ENCODE data around the gene MSH5.

Gene MSH5

DNA sequence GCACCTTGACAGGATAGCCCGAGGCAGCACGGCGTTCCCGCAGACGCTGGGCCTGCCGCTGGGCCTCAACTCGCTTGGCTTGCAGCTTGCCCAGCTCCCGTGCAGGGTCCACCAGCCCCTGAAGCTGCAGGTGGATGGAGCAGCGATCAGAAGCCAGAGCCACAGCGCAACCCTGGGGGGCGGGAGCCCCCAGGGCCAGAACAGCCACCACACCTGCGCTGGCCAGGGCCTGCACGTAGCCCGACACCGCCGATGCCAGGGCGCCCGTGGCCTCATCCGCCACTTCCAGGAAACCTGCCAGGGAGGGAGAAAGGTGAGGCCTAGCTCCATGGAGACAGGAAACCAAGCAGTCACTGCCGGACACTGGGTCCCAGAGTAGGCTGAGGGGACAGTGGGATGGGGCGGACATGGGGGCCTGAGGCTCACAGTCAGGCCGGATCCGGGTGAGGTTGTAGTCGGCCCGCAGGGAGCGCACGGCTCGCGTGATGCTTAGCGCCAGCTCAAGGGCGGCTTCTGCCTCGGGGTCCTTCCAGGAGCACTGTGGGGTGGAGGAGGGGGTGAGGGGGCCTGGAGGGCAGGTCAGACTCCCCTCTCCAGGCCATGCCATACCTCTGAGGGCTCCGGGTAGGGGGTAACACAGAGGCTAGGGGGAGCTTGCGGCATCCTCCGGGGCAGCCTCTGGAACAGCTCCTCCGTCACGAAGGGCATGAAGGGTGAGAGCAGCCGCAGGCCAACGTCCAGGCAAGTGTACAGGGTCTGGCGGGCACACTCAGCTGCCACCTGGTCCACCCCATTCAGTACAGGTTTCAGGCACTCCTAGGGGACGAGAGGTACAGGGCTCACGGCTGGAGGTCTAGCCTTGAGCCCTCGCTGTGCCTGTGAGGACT, 39.4 kb downstream of the MSH5 start:
- no peak for DNase-seq
- Histone ChIP-seq H3K36me3 (peaks cover 62% of the 10 kb centered on the region), H3K4me3 (ENCODE audit: low read depth, low read length) (no peak overlapping the region), H3K4me1 (peaks cover 10% of the 10 kb centered on the region), H3K27me3 (no peaks in the 10 kb centered on the region), H3K9me3 (no peaks in the 10 kb centered on the region)
- no peak for TF ChIP-seq CTCF (IDR thresholded peaks at IDR 0.05; ENCODE audit: low read depth, low read length)

GRCh38 chr6:31779908-31780307, 40.1 kb downstream of the MSH5 start:
- Histone ChIP-seq H3K27me3 (no peaks in the 10 kb centered on the region), H3K9me3 (no peaks in the 10 kb centered on the region), H3K36me3 (peaks cover 69% of the 10 kb centered on the region), H3K4me3 (ENCODE audit: low read depth, low read length) (no peak overlapping the region), H3K4me1 (peaks cover 10% of the 10 kb centered on the region)
- no peak for DNase-seq
- no peak for TF ChIP-seq CTCF (IDR thresholded peaks at IDR 0.05; ENCODE audit: low read depth, low read length)

DNA sequence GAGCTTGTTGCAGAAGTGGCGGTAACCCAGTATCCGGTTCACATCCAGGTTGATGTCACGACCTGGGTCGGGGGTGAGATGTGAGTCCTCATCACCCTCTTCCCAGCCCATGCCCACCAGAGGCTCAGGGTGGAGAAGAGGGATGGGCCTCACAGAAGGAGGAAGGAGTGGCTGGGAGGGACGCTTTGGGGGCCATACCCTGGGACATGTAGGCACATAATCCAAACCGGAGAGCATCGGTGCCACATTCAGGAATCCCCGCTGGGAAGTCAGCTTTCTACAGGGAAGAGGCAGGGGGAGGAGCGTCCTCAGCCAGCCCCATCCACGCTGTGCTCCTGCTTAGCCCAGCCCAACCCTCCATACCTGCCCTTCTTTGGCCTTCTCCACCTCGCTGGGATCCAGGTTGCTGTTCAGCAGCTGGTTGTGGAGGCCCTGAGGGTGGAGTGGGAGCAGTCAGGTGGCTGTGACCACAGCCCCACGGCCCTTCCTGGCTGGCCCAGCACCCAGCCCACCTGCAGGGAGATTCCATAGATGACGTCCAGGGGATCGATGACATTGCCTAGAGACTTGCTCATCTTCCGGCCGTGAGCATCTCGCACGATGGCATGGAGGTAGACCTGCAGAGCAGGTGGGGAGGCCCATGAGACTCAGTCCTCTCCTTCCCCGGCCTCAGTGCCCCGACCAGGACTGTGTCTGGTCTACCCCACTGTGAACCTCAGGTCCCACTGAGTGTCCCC, 40.9 kb downstream of the MSH5 start:
- Histone ChIP-seq H3K27me3 (no peaks in the 10 kb centered on the region), H3K4me3 (ENCODE audit: low read depth, low read length) (no peak overlapping the region), H3K4me1 (peaks cover 10% of the 10 kb centered on the region), H3K9me3 (no peaks in the 10 kb centered on the region), H3K36me3 (peaks cover 77% of the 10 kb centered on the region)
- no peak for DNase-seq
- TF ChIP-seq CTCF (IDR thresholded peaks at IDR 0.05; ENCODE audit: low read depth, low read length), result no peak

DNA sequence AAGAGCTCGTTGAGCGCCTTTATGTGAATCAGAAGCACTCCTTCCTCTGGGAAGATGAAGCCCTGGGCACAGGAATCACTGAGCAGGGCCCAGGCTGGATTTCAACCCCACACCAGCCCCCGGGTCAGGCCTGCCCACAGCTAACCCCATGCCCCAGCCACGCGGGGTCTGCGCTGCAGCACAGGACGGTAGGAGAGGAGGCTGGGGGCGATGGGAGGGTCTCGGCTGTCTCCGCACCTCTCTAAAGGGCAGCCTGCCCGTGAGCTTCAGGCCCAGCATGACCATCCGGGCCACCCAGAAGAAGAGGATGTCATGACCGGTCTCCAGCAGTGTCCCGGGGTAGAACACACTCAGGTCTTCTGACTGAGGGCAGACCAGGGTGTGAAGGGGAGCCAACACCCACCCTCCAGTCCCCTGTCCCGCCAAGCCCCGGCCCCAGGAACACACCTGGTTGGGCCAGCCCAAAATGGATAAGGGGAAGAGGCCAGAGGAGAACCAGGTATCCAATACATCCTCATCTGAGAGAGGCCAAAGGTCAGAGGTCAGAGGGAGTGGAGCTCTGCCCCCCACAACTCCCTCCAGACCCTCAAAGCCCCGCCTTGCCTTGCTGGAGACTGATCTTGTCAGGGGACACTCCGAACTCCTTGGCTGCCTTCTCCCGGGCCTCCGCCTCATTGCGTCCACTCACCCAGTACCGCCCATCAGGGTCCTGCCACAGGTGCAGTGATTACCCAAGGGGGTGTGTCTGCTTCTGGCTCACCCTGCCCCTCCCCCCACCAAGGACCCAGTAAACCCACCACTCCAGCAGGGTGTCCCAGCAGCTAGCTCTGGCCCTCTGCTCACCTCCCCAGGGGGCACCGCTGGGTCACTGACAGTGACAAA, 41.7 kb downstream of the MSH5 start:
- TF ChIP-seq CTCF (IDR thresholded peaks at IDR 0.05; ENCODE audit: low read depth, low read length), result no peak
- peaks cover 10% of the 10 kb centered on the region for H3K4me1 ChIP-seq
- H3K27me3 ChIP-seq, result no peaks in the 10 kb centered on the region
- H3K36me3 ChIP-seq, result peaks cover 79% of the 10 kb centered on the region
- DNase-seq, result no peak
- H3K4me3 ChIP-seq (ENCODE audit: low read depth, low read length), result no peak overlapping the region
- no peaks in the 10 kb centered on the region for H3K9me3 ChIP-seq

- Histone ChIP-seq H3K4me3 (ENCODE audit: low read depth, low read length) (no peak overlapping the region), H3K27me3 (no peaks in the 10 kb centered on the region), H3K9me3 (no peaks in the 10 kb centered on the region), H3K36me3 (peaks cover 83% of the 10 kb centered on the region), H3K4me1 (peaks cover 4% of the 10 kb centered on the region)
- DNase-seq, result no peak
- no peak for TF ChIP-seq CTCF (IDR thresholded peaks at IDR 0.05; ENCODE audit: low read depth, low read length)
These were observed 42.5 kb downstream of the MSH5 start for GRCh38 chr6:31782126-31782855.

Measured in BE2C (cell line).